ENCODE measurements around the gene SPTSSA. TPM values are rescaled to one million over a fixed set of nuclear protein-coding genes. Genes with fewer than 3 reads are reported as not detected.

SPTSSA gene
- total RNA-seq, 1 experiment from 2014 or later: 24.5 TPM

- Mint-ChIP-seq H3K9me3 (peaks cover 10% of the 10 kb centered on the region), H3K36me3 (peaks cover 7% of the 10 kb centered on the region), H3K27me3 (ENCODE audit: low read depth) (no peaks in the 10 kb centered on the region), H3K4me1 (no peaks in the 10 kb centered on the region), H3K4me3 (no peak overlapping the region), H3K27ac (no peak overlapping the region)
- TF ChIP-seq SOX15 (CRISPR knock-in tag; IDR thresholded peaks at IDR 0.05): no peak
- TF ChIP-seq NR3C1 (CRISPR knock-in tag; conservative IDR thresholded peaks at IDR 0.05; ENCODE audit: low read depth): no peak
- TF ChIP-seq, protein P1, sequence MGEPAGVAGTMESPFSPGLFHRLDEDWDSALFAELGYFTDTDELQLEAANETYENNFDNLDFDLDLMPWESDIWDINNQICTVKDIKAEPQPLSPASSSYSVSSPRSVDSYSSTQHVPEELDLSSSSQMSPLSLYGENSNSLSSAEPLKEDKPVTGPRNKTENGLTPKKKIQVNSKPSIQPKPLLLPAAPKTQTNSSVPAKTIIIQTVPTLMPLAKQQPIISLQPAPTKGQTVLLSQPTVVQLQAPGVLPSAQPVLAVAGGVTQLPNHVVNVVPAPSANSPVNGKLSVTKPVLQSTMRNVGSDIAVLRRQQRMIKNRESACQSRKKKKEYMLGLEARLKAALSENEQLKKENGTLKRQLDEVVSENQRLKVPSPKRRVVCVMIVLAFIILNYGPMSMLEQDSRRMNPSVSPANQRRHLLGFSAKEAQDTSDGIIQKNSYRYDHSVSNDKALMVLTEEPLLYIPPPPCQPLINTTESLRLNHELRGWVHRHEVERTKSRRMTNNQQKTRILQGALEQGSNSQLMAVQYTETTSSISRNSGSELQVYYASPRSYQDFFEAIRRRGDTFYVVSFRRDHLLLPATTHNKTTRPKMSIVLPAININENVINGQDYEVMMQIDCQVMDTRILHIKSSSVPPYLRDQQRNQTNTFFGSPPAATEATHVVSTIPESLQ (CRISPR knock-in tag; IDR thresholded peaks at IDR 0.05): no peak
- no peak for TF ChIP-seq ZNF138 (CRISPR knock-in tag; conservative IDR thresholded peaks at IDR 0.05)
- no peak for TF ChIP-seq NR2C2 (CRISPR knock-in tag; IDR thresholded peaks at IDR 0.05)
- TF ChIP-seq ZBTB43 (CRISPR knock-in tag; IDR thresholded peaks at IDR 0.05): no peak
- TF ChIP-seq GRHL2 (CRISPR knock-in tag; IDR thresholded peaks at IDR 0.05; ENCODE audit: insufficient replicate concordance, severe bottlenecking): no peak
- no peak for TF ChIP-seq PRRX2 (CRISPR knock-in tag; IDR thresholded peaks at IDR 0.05)
- TF ChIP-seq ZBTB21 (CRISPR knock-in tag; IDR thresholded peaks at IDR 0.05; ENCODE audit: borderline replicate concordance): no peak
- no peak for TF ChIP-seq ZNF671 (CRISPR knock-in tag; IDR thresholded peaks at IDR 0.05)
- TF ChIP-seq, protein P2, sequence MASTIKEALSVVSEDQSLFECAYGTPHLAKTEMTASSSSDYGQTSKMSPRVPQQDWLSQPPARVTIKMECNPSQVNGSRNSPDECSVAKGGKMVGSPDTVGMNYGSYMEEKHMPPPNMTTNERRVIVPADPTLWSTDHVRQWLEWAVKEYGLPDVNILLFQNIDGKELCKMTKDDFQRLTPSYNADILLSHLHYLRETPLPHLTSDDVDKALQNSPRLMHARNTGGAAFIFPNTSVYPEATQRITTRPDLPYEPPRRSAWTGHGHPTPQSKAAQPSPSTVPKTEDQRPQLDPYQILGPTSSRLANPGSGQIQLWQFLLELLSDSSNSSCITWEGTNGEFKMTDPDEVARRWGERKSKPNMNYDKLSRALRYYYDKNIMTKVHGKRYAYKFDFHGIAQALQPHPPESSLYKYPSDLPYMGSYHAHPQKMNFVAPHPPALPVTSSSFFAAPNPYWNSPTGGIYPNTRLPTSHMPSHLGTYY (CRISPR knock-in tag; IDR thresholded peaks at IDR 0.05): no peak
- TF ChIP-seq TP53 (CRISPR knock-in tag; IDR thresholded peaks at IDR 0.05): no peak
- TF ChIP-seq GABPB1 (CRISPR knock-in tag; IDR thresholded peaks at IDR 0.05): no peak
- TF ChIP-seq FOXJ3 (CRISPR knock-in tag; IDR thresholded peaks at IDR 0.05; ENCODE audit: borderline replicate concordance): no peak
- TF ChIP-seq, protein P3, sequence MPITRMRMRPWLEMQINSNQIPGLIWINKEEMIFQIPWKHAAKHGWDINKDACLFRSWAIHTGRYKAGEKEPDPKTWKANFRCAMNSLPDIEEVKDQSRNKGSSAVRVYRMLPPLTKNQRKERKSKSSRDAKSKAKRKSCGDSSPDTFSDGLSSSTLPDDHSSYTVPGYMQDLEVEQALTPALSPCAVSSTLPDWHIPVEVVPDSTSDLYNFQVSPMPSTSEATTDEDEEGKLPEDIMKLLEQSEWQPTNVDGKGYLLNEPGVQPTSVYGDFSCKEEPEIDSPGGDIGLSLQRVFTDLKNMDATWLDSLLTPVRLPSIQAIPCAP (CRISPR knock-in tag; IDR thresholded peaks at IDR 0.05): no peak
- POLR2A ChIA-PET: no interaction called here
- ATAC-seq (no peak), DNase-seq (ENCODE audit: low spot score) (no peak)
- CTCF ChIA-PET: interaction anchor here (0.7 kb wide), 1 partner anchor 101 kb away, joined by 3 read pairs; no protein-coding TSS in a partner anchor
These were observed 54.1 kb downstream of the SPTSSA start for GRCh38 chr14:34407951-34408350.

- Mint-ChIP-seq H3K36me3 (no peaks in the 10 kb centered on the region), H3K27me3 (ENCODE audit: low read depth) (no peaks in the 10 kb centered on the region), H3K27ac (no peak overlapping the region), H3K4me1 (no peaks in the 10 kb centered on the region), H3K4me3 (no peak overlapping the region), H3K9me3 (no peaks in the 10 kb centered on the region)
- ChIA-PET POLR2A (no interaction called here), CTCF (interaction anchor here (0.7 to 1.2 kb wide), 2 partner anchors 35 to 38 kb away, joined by 3 read pairs; no protein-coding TSS in a partner anchor)
- ATAC-seq: no peak
- no peak for TF ChIP-seq CREM (CRISPR knock-in tag; IDR thresholded peaks at IDR 0.05)
- TF ChIP-seq, protein P3 (CRISPR knock-in tag; IDR thresholded peaks at IDR 0.05): no peak
- TF ChIP-seq NR1H2 (CRISPR knock-in tag; IDR thresholded peaks at IDR 0.05): no peak
- no peak for TF ChIP-seq PRRX2 (CRISPR knock-in tag; IDR thresholded peaks at IDR 0.05)
- TF ChIP-seq ELF4 (CRISPR knock-in tag; IDR thresholded peaks at IDR 0.05; ENCODE audit: low read depth): no peak
- TF ChIP-seq ZNF396 (CRISPR knock-in tag; IDR thresholded peaks at IDR 0.05; ENCODE audit: borderline replicate concordance): no peak
- TF ChIP-seq ZNF121 (CRISPR knock-in tag; IDR thresholded peaks at IDR 0.05): no peak
- TF ChIP-seq, protein P2 (CRISPR knock-in tag; IDR thresholded peaks at IDR 0.05): no peak
- no peak for DNase-seq (ENCODE audit: low spot score)
These were observed 57.6 kb downstream of the SPTSSA start for GRCh38 chr14:34404416-34404815.
